OCI-LY7 (cell line): Measurements from ENCODE around the gene CES4A. TPM values are rescaled to one million over a fixed set of nuclear protein-coding genes. Genes with fewer than 3 reads are reported as not detected.

ENCODE experiments used
- BruUV-seq: library from RNA; stranded (reverse); fragments of 400-500 nt; replicated peaks from 2 replicates; lab custom pipeline; 2021; lab: Mats Ljungman, UMichigan
- CTCF ChIA-PET: fragments of 300-600 bp; sonication (Branson Sonifier 250); formaldehyde crosslinking; loops from one replicate; lab custom pipeline; 2022; ENCODE audit warnings: antibody characterized with exemption; ENCODE audit not compliant: unreplicated experiment; lab: Charles Lee
- POLR2A ChIA-PET: fragments of 300-600 bp; sonication (Branson Sonifier 250); formaldehyde crosslinking; loops from one replicate; lab custom pipeline; 2022; ENCODE audit warnings: antibody characterized with exemption; lab: Charles Lee
- DNase-seq: peaks from one replicate; pipeline ENCODE4 v3.0.0-alpha.2; 2015; ENCODE audit warnings: low spot score
- H2AFZ ChIP-seq: fragments of 200-600 bp; sonication (generic), shearing (Covaris generic); 2 replicates; pipeline ENCODE4 v1.6.1; 2014; ENCODE audit warnings: mild to moderate bottlenecking, antibody characterized with exemption, low read length, moderate library complexity
- H3K27ac ChIP-seq: fragments of 200-600 bp; sonication (generic); 2 replicates; pipeline ENCODE4 v1.5.1; 2014; ENCODE audit warnings: mixed run types, low read depth, mild to moderate bottlenecking, moderate library complexity, low read length, inconsistent platforms; ENCODE audit not compliant: poor library complexity, severe bottlenecking
- H3K36me3 ChIP-seq: fragments of 200-600 bp; sonication (generic); 2 replicates; pipeline ENCODE4 v1.6.1; 2014; ENCODE audit warnings: mild to moderate bottlenecking, antibody characterized with exemption, low read length, moderate library complexity, mixed read lengths; ENCODE audit not compliant: insufficient read depth
- H3K4me1 ChIP-seq: fragments of 200-600 bp; sonication (generic); 2 replicates; pipeline ENCODE4 v1.5.1; 2014; ENCODE audit warnings: mild to moderate bottlenecking, low read length; ENCODE audit not compliant: insufficient read depth, poor library complexity, severe bottlenecking
- H3K4me2 ChIP-seq: fragments of 200-600 bp; sonication (generic); 2 replicates; pipeline ENCODE4 v1.6.1; 2014; ENCODE audit warnings: mild to moderate bottlenecking, low read length
- H3K4me3 ChIP-seq: fragments of 200-600 bp; sonication (generic); 2 replicates; pipeline ENCODE4 v1.5.1; 2014; ENCODE audit warnings: mild to moderate bottlenecking, low read depth, low read length; ENCODE audit not compliant: poor library complexity, severe bottlenecking
- H3K79me2 ChIP-seq: fragments of 200-600 bp; sonication (generic); 2 replicates; pipeline ENCODE4 v1.6.1; 2016; ENCODE audit warnings: low read depth, mild to moderate bottlenecking, low read length, moderate library complexity, mixed read lengths; ENCODE audit not compliant: insufficient read depth
- H3K9me2 ChIP-seq: fragments of 200-600 bp; sonication (generic); 2 replicates; pipeline ENCODE4 v1.6.1; 2016; ENCODE audit warnings: mild to moderate bottlenecking, low read length, mixed read lengths; ENCODE audit not compliant: insufficient read depth
- H3K9me3 ChIP-seq: fragments of 200-600 bp; sonication (generic); 2 replicates; pipeline ENCODE4 v1.6.1; 2014; ENCODE audit warnings: mild to moderate bottlenecking, mixed run types, low read length, mixed read lengths
- H4K20me1 ChIP-seq: fragments of 200-600 bp; sonication (generic); 2 replicates; pipeline ENCODE4 v1.6.1; 2014; ENCODE audit warnings: mild to moderate bottlenecking, antibody characterized with exemption, low read length, moderate library complexity, mixed read lengths; ENCODE audit not compliant: insufficient read depth
- CTCF ChIP-seq: fragments of 200-600 bp; sonication (generic); conservative IDR thresholded peaks from 2 replicates; pipeline ENCODE4 v1.5.1; 2014; ENCODE audit warnings: mild to moderate bottlenecking, antibody characterized with exemption, low read length, moderate library complexity, mixed read lengths
- EZH2phosphoT487 ChIP-seq: fragments of 200-600 bp; sonication (generic); IDR thresholded peaks from 2 replicates; pipeline ENCODE4 v1.6.1; 2018; ENCODE audit warnings: low read depth, borderline replicate concordance, mild to moderate bottlenecking, mixed run types, antibody characterized with exemption, low read length, moderate library complexity, mixed read lengths
- intact Hi-C: fragments of 100-400 bp; cut with micrococcal nuclease; formaldehyde crosslinking; loops from one replicate; pipeline ENCODE4 v1.10.0; 2022; ENCODE audit not compliant: unreplicated experiment
- total RNA-seq, 2 experiments: library from RNA; depleted of rRNA in 1 of 2; stranded (reverse); fragments of >200 nt in 1 of 2; shearing (Covaris generic) in 1 of 2; gene quantifications; 2 replicates each; pipeline ENCODE4 v1.2.3, GENCODE V29; 2014 to 2022

The CES4A gene
- total RNA-seq, 2 experiments from 2014 or later, result 0.38 to 0.47 TPM

GRCh38 chr16:67017810-67018488, 29.6 kb downstream of the CES4A start:
- POLR2A ChIA-PET, result interaction anchor here (0.6 to 1.8 kb wide), 5 partner anchors 10 to 75 kb away, joined by 3 to 17 read pairs (median 3); no protein-coding TSS in a partner anchor
- no peak overlapping the region for H3K27ac ChIP-seq
- TF ChIP-seq EZH2phosphoT487, result no peak
- TF ChIP-seq CTCF, result peak; percentile 90
- H3K4me1 ChIP-seq, result peaks cover 21% of the 10 kb centered on the region
- no peak overlapping the region for H3K4me2 ChIP-seq
- DNase-seq, result peak; percentile 93
- H3K9me3 ChIP-seq, result no peaks in the 10 kb centered on the region
- BruUV-seq, result no TSS peak
- intact Hi-C loops, result loop anchor here (1.0 to 10.0 kb wide), 4 partner anchors 83 to 209 kb away; partner anchors contain the start of genes MATCAP1 and TMEM208
- H3K9me2 ChIP-seq, result no peaks in the 10 kb centered on the region
- H3K4me3 ChIP-seq, result no peak overlapping the region
- peak overlapping the region; percentile 39; the same call in 1 of the 2 replicates for H2AFZ ChIP-seq
- CTCF ChIA-PET, result interaction anchor here (0.6 to 1.5 kb wide), 6 partner anchors 10 to 118 kb away, joined by 3 read pairs; no protein-coding TSS in a partner anchor
- H3K79me2 ChIP-seq, result no peaks in the 10 kb centered on the region
- H4K20me1 ChIP-seq, result no peaks in the 10 kb centered on the region
- H3K36me3 ChIP-seq, result no peaks in the 10 kb centered on the region

GRCh38 chr16:67019171-67019570, 30.8 kb downstream of the CES4A start:
- H3K4me2 ChIP-seq, result no peak overlapping the region
- H3K9me2 ChIP-seq, result no peaks in the 10 kb centered on the region
- no peak overlapping the region for H2AFZ ChIP-seq
- no peaks in the 10 kb centered on the region for H3K36me3 ChIP-seq
- no peaks in the 10 kb centered on the region for H3K9me3 ChIP-seq
- no TSS peak for BruUV-seq
- H3K27ac ChIP-seq, result no peak overlapping the region
- ChIA-PET POLR2A (interaction anchor here (0.7 to 1.8 kb wide), 6 partner anchors 9 to 141 kb away, joined by 3 to 17 read pairs (median 4); partner anchors contain the start of genes FBXL8 and TRADD), CTCF (interaction anchor here (0.6 to 1.0 kb wide), 3 partner anchors 12 to 207 kb away, joined by 3 to 5 read pairs (median 3); no protein-coding TSS in a partner anchor)
- no peak for DNase-seq
- H4K20me1 ChIP-seq, result no peaks in the 10 kb centered on the region
- peaks cover 12% of the 10 kb centered on the region for H3K4me1 ChIP-seq
- TF ChIP-seq CTCF, result no peak
- TF ChIP-seq EZH2phosphoT487, result no peak
- no peaks in the 10 kb centered on the region for H3K79me2 ChIP-seq
- intact Hi-C loops, result loop anchor here (2.0 to 10.0 kb wide), 3 partner anchors 82 to 208 kb away; partner anchors contain the start of genes MATCAP1 and TMEM208
- no peak overlapping the region for H3K4me3 ChIP-seq
